ENCODE results near the gene CPEB1. TPM values are rescaled to one million over a fixed set of nuclear protein-coding genes. Genes with fewer than 3 reads are reported as not detected.

CPEB1 gene
- total RNA-seq, 1 donor from 2014 or later = 2.7 TPM

GRCh38 chr15:82551646-82552247 is 95.4 kb downstream of the CPEB1 start:
- Mint-ChIP-seq H3K36me3 (ENCODE audit: low read depth) (peaks cover 7% of the 10 kb centered on the region), H3K9me3 (ENCODE audit: low read depth) (no peaks in the 10 kb centered on the region), H3K27me3 (ENCODE audit: low read depth) (peaks cover 33% of the 10 kb centered on the region), H3K4me1 (ENCODE audit: low read depth) (no peaks in the 10 kb centered on the region), H3K27ac (ENCODE audit: unreplicated experiment) (no peak overlapping the region), H3K4me3 (ENCODE audit: unreplicated experiment) (no peak overlapping the region)
- no peak for TF ChIP-seq CTCF (IDR thresholded peaks at IDR 0.05)
- no peak for DNase-seq (ENCODE audit: low spot score)

- Mint-ChIP-seq H3K4me3 (ENCODE audit: unreplicated experiment) (no peak overlapping the region), H3K27ac (ENCODE audit: unreplicated experiment) (no peak overlapping the region), H3K27me3 (ENCODE audit: low read depth) (peaks cover 30% of the 10 kb centered on the region), H3K4me1 (ENCODE audit: low read depth) (no peaks in the 10 kb centered on the region), H3K36me3 (ENCODE audit: low read depth) (peaks cover 7% of the 10 kb centered on the region), H3K9me3 (ENCODE audit: low read depth) (no peaks in the 10 kb centered on the region)
- no peak for TF ChIP-seq CTCF (IDR thresholded peaks at IDR 0.05)
- no peak for DNase-seq (ENCODE audit: low spot score)
These were observed 97.9 kb downstream of the CPEB1 start for GRCh38 chr15:82549199-82549665.

GRCh38 chr15:82548700-82549099 is 98.5 kb downstream of the CPEB1 start:
- DNase-seq (ENCODE audit: low spot score) = no peak
- peaks cover 26% of the 10 kb centered on the region for H3K27me3 Mint-ChIP-seq (ENCODE audit: low read depth)
- no peak overlapping the region for H3K4me3 Mint-ChIP-seq (ENCODE audit: unreplicated experiment)
- H3K27ac Mint-ChIP-seq (ENCODE audit: unreplicated experiment) = no peak overlapping the region
- no peak for TF ChIP-seq CTCF (IDR thresholded peaks at IDR 0.05)
- H3K4me1 Mint-ChIP-seq (ENCODE audit: low read depth) = no peaks in the 10 kb centered on the region
- H3K36me3 Mint-ChIP-seq (ENCODE audit: low read depth) = peaks cover 7% of the 10 kb centered on the region
- no peaks in the 10 kb centered on the region for H3K9me3 Mint-ChIP-seq (ENCODE audit: low read depth)

GRCh38 chr15:82545478-82545877 is 101.7 kb downstream of the CPEB1 start:
- Mint-ChIP-seq H3K36me3 (ENCODE audit: low read depth) (peaks cover 3% of the 10 kb centered on the region), H3K9me3 (ENCODE audit: low read depth) (no peaks in the 10 kb centered on the region), H3K27ac (ENCODE audit: unreplicated experiment) (no peak overlapping the region), H3K4me3 (ENCODE audit: unreplicated experiment) (no peak overlapping the region), H3K27me3 (ENCODE audit: low read depth) (peaks cover 7% of the 10 kb centered on the region), H3K4me1 (ENCODE audit: low read depth) (peaks cover 18% of the 10 kb centered on the region)
- no peak for TF ChIP-seq CTCF (IDR thresholded peaks at IDR 0.05)
- no peak for DNase-seq (ENCODE audit: low spot score)

GRCh38 chr15:82545002-82545401 is 102.2 kb downstream of the CPEB1 start:
- H3K4me1 Mint-ChIP-seq (ENCODE audit: low read depth) = peaks cover 18% of the 10 kb centered on the region
- no peaks in the 10 kb centered on the region for H3K9me3 Mint-ChIP-seq (ENCODE audit: low read depth)
- no peak overlapping the region for H3K27ac Mint-ChIP-seq (ENCODE audit: unreplicated experiment)
- TF ChIP-seq CTCF (IDR thresholded peaks at IDR 0.05) = no peak
- H3K36me3 Mint-ChIP-seq (ENCODE audit: low read depth) = peaks cover under 1% of the 10 kb centered on the region
- H3K27me3 Mint-ChIP-seq (ENCODE audit: low read depth) = peaks cover 2% of the 10 kb centered on the region
- no peak overlapping the region for H3K4me3 Mint-ChIP-seq (ENCODE audit: unreplicated experiment)
- DNase-seq (ENCODE audit: low spot score) = no peak

Measured in chondrocyte (in vitro differentiated cells).